ENCODE measurements around the gene SLC7A11.

SLC7A11 gene

DNA sequence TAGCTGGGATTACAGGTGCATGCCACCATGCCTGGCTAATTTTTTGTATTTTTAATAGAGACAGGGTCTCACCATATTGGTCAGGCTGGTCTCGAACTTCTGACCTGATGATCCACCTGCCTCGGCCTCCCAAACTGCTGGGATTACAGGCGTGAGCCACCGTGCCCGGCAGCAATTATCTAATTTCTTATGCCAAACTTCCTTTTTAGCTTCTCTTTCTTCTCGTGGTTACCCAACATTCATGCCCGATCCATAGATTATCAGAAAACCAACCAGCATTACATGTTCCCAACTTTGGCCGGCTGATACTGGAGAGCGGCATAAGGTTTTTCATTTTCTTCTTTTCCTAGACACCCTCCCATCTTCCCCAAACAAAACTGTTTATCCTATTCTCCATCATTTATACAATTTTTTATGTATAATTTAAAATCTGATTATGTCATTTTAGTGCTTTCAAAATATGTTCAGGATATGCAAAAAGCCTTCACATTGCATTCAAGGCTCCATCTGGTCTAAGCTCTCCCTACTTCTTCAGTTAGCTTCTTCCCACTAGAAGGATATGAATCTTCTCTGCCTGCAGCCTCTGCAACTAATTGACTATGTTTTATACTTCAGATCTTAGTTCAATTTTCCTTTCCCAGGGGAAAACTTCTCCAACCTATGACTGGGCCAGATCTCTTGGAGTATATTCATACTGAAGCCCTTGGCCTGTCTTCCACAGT is 8.7 kb downstream of the SLC7A11 start:
- H3K9me3 ChIP-seq (ENCODE audit: low read length), result no peaks in the 10 kb centered on the region
- no peaks in the 10 kb centered on the region for H3F3A ChIP-seq (ENCODE audit: insufficient read depth, low read length)
- no peaks in the 10 kb centered on the region for H4K20me1 ChIP-seq (ENCODE audit: insufficient read depth, low read length)
- H3K9me2 ChIP-seq (ENCODE audit: low read depth, low read length), result no peaks in the 10 kb centered on the region
- H3K4me1 ChIP-seq (ENCODE audit: insufficient read depth, low read length, severe bottlenecking), result peaks cover 12% of the 10 kb centered on the region
- no peak overlapping the region for H3K4me3 ChIP-seq (ENCODE audit: low read depth, low read length, poor library complexity, severe bottlenecking)
- no peak overlapping the region for H3K9ac ChIP-seq (ENCODE audit: low read length)
- peaks cover 34% of the 10 kb centered on the region for H3K36me3 ChIP-seq (ENCODE audit: insufficient read depth, low read length)
- H3K4me2 ChIP-seq (ENCODE audit: low read length), result no peak overlapping the region
- TF ChIP-seq CTCF (IDR thresholded peaks at IDR 0.05; ENCODE audit: low read length) (no peak), EZH2 (IDR thresholded peaks at IDR 0.05; ENCODE audit: borderline replicate concordance, low read length) (no peak)
- no peak overlapping the region for H3K27ac ChIP-seq (ENCODE audit: low read depth, low read length, poor library complexity, severe bottlenecking)
- H3K27me3 ChIP-seq (ENCODE audit: insufficient read depth, low read length), result no peaks in the 10 kb centered on the region
- no peak overlapping the region for H2AFZ ChIP-seq (ENCODE audit: low read length)
- H3K79me2 ChIP-seq (ENCODE audit: insufficient read depth, low read length), result no peaks in the 10 kb centered on the region

- Histone ChIP-seq H3K27me3 (ENCODE audit: insufficient read depth, low read length) (no peaks in the 10 kb centered on the region), H3K4me2 (ENCODE audit: low read length) (no peak overlapping the region), H3K4me3 (ENCODE audit: low read depth, low read length, poor library complexity, severe bottlenecking) (no peak overlapping the region), H4K20me1 (ENCODE audit: insufficient read depth, low read length) (no peaks in the 10 kb centered on the region), H3F3A (ENCODE audit: insufficient read depth, low read length) (no peaks in the 10 kb centered on the region), H3K79me2 (ENCODE audit: insufficient read depth, low read length) (no peaks in the 10 kb centered on the region), H3K9me2 (ENCODE audit: low read depth, low read length) (no peaks in the 10 kb centered on the region), H3K36me3 (ENCODE audit: insufficient read depth, low read length) (peaks cover 34% of the 10 kb centered on the region), H3K27ac (ENCODE audit: low read depth, low read length, poor library complexity, severe bottlenecking) (no peak overlapping the region), H3K9ac (ENCODE audit: low read length) (no peak overlapping the region), H3K4me1 (ENCODE audit: insufficient read depth, low read length, severe bottlenecking) (peaks cover 4% of the 10 kb centered on the region), H2AFZ (ENCODE audit: low read length) (no peak overlapping the region), H3K9me3 (ENCODE audit: low read length) (no peaks in the 10 kb centered on the region)
- TF ChIP-seq CTCF (IDR thresholded peaks at IDR 0.05; ENCODE audit: low read length) (no peak), EZH2 (IDR thresholded peaks at IDR 0.05; ENCODE audit: borderline replicate concordance, low read length) (no peak)
Measured at GRCh38 chr4:138232364-138232763, 9.8 kb downstream of the SLC7A11 start.

DNA sequence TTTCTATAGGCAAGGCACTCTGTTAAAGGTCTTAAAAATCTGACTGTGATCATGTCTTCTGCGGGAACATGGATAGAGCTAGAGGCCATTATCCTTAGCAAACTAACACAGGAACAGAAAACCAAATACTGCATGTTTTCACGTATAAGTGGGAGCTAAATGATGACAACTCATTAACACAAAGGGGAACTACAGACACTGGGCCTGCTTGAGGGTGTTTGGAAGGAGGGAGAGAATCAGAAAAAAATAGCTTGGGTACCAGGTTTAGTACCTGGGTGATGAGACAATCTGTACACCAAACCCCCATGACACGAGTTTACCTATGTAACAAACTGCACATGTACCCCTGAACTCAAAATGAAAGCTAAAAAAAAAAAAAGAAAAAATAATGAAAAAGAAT is 12.1 kb downstream of the SLC7A11 start:
- H3K9me3 ChIP-seq (ENCODE audit: low read length), result no peaks in the 10 kb centered on the region
- peaks cover 22% of the 10 kb centered on the region for H3K36me3 ChIP-seq (ENCODE audit: insufficient read depth, low read length)
- no peak overlapping the region for H3K4me3 ChIP-seq (ENCODE audit: low read depth, low read length, poor library complexity, severe bottlenecking)
- H3K27me3 ChIP-seq (ENCODE audit: insufficient read depth, low read length), result no peaks in the 10 kb centered on the region
- H3K4me2 ChIP-seq (ENCODE audit: low read length), result no peak overlapping the region
- peaks cover 3% of the 10 kb centered on the region for H3K4me1 ChIP-seq (ENCODE audit: insufficient read depth, low read length, severe bottlenecking)
- no peaks in the 10 kb centered on the region for H4K20me1 ChIP-seq (ENCODE audit: insufficient read depth, low read length)
- no peaks in the 10 kb centered on the region for H3K79me2 ChIP-seq (ENCODE audit: insufficient read depth, low read length)
- TF ChIP-seq CTCF (IDR thresholded peaks at IDR 0.05; ENCODE audit: low read length) (no peak), EZH2 (IDR thresholded peaks at IDR 0.05; ENCODE audit: borderline replicate concordance, low read length) (no peak)
- no peak overlapping the region for H3K9ac ChIP-seq (ENCODE audit: low read length)
- H3K27ac ChIP-seq (ENCODE audit: low read depth, low read length, poor library complexity, severe bottlenecking), result no peak overlapping the region
- H3F3A ChIP-seq (ENCODE audit: insufficient read depth, low read length), result no peaks in the 10 kb centered on the region
- H3K9me2 ChIP-seq (ENCODE audit: low read depth, low read length), result no peaks in the 10 kb centered on the region
- no peak overlapping the region for H2AFZ ChIP-seq (ENCODE audit: low read length)
